HEK293 (cell line): Measurements from ENCODE around the gene MED29.
A peak's percentile ranks its signal among the peaks of the same experiment; 100 is the strongest.

Experiments
- CTCF ChIA-PET: fragments of 350-600 bp; formaldehyde crosslinking; extraction: SDS; loops from one replicate; lab custom pipeline; 2021; ENCODE audit warnings: antibody characterized with exemption; lab: Yijun Ruan, JAX
- POLR2A ChIA-PET: fragments of 300-600 bp; formaldehyde crosslinking; extraction: SDS; loops from one replicate; lab custom pipeline; 2020; ENCODE audit warnings: antibody characterized with exemption, inconsistent platforms; lab: Yijun Ruan, JAX
- H3K27ac ChIP-seq: fragments of 200-500 bp; sonication (Bioruptor generic); 2 replicates; pipeline ENCODE4 v1.5.1; 2014; ENCODE audit warnings: low read depth, low read length, control low read depth, inconsistent platforms; ENCODE audit errors: extremely low read depth
- H3K36me3 ChIP-seq, 2 experiments: fragments of 200-500 bp in 1 of 2; sonication (Bioruptor generic) in 1 of 2; 1 replicate in 1 of 2; 2 replicates in 1 of 2; pipeline ENCODE4 v1.5.1; 2014 to 2017; ENCODE audit warnings: inconsistent platforms in 2 of 2, low read length in 2 of 2; ENCODE audit not compliant: control insufficient read depth in 2 of 2, insufficient read depth in 1 of 2
- H3K4me1 ChIP-seq: fragments of 200-500 bp; sonication (Bioruptor generic); 2 replicates; pipeline ENCODE4 v1.5.1; 2014; ENCODE audit warnings: mild to moderate bottlenecking, low read length, inconsistent platforms; ENCODE audit not compliant: control insufficient read depth, insufficient read depth
- H3K4me3 ChIP-seq: 2 replicates; pipeline ENCODE4 v1.5.1; 2011; ENCODE audit warnings: low read depth, mild to moderate bottlenecking, control low read depth, low read length, moderate library complexity
- H3K9me3 ChIP-seq: fragments of 200-500 bp; sonication (Bioruptor generic); 2 replicates; pipeline ENCODE4 v1.5.1; 2014; ENCODE audit warnings: low read depth, low read length, inconsistent platforms; ENCODE audit not compliant: control insufficient read depth, insufficient read depth
- GLIS1 ChIP-seq: fragments of 450-650 bp; formaldehyde crosslinking; IDR thresholded peaks from 2 replicates; pipeline ENCODE4 v1.5.1; 2016; ENCODE audit warnings: missing biosample characterization, missing genetic modification characterization
- KLF8 ChIP-seq: fragments of 450-650 bp; formaldehyde crosslinking; IDR thresholded peaks from 2 replicates; pipeline ENCODE4 v1.5.1; 2016; ENCODE audit warnings: missing biosample characterization, missing genetic modification characterization
- SALL2 ChIP-seq: fragments of 450-650 bp; formaldehyde crosslinking; IDR thresholded peaks from 2 replicates; pipeline ENCODE4 v1.5.0; 2017; ENCODE audit warnings: missing biosample characterization, mild to moderate bottlenecking, missing genetic modification characterization, borderline replicate concordance
- SCRT1 ChIP-seq: fragments of 450-650 bp; formaldehyde crosslinking; IDR thresholded peaks from 2 replicates; pipeline ENCODE4 v1.5.1; 2016; ENCODE audit warnings: missing biosample characterization, missing genetic modification characterization, borderline replicate concordance
- SP3 ChIP-seq: fragments of 450-650 bp; formaldehyde crosslinking; IDR thresholded peaks from 2 replicates; pipeline ENCODE4 v1.5.1; 2016; ENCODE audit warnings: missing biosample characterization, missing genetic modification characterization
- ZBTB17 ChIP-seq: fragments of 450-650 bp; formaldehyde crosslinking; IDR thresholded peaks from 2 replicates; pipeline ENCODE4 v1.5.1; 2016; ENCODE audit warnings: missing biosample characterization, missing genetic modification characterization
- ZFP41 ChIP-seq: fragments of 450-650 bp; formaldehyde crosslinking; IDR thresholded peaks from 2 replicates; pipeline ENCODE4 v1.5.1; 2016; ENCODE audit warnings: missing biosample characterization, missing genetic modification characterization, borderline replicate concordance
- ZNF146 ChIP-seq: fragments of 450-650 bp; formaldehyde crosslinking; IDR thresholded peaks from 2 replicates; pipeline ENCODE4 v1.5.1; 2016; ENCODE audit warnings: missing biosample characterization, missing genetic modification characterization
- ZNF223 ChIP-seq: fragments of 450-650 bp; formaldehyde crosslinking; IDR thresholded peaks from 2 replicates; pipeline ENCODE4 v1.5.1; 2016; ENCODE audit warnings: missing biosample characterization, missing genetic modification characterization
- ZNF335 ChIP-seq: fragments of 450-650 bp; formaldehyde crosslinking; conservative IDR thresholded peaks from 2 replicates; pipeline ENCODE4 v1.5.1; 2016; ENCODE audit warnings: missing biosample characterization, missing genetic modification characterization
- ZNF366 ChIP-seq: fragments of 450-650 bp; formaldehyde crosslinking; conservative IDR thresholded peaks from 2 replicates; pipeline ENCODE4 v1.5.1; 2016; ENCODE audit warnings: missing biosample characterization, missing genetic modification characterization
- ZNF394 ChIP-seq: fragments of 450-650 bp; formaldehyde crosslinking; IDR thresholded peaks from 2 replicates; pipeline ENCODE4 v1.5.1; 2016; ENCODE audit warnings: missing biosample characterization, missing genetic modification characterization, mild to moderate bottlenecking, moderate library complexity, borderline replicate concordance
- ZNF585B ChIP-seq: fragments of 450-650 bp; formaldehyde crosslinking; IDR thresholded peaks from 2 replicates; pipeline ENCODE4 v1.5.1; 2016; ENCODE audit warnings: missing biosample characterization, missing genetic modification characterization
- TF ChIP-seq, protein P1 (sequence below): fragments of 450-650 bp; formaldehyde crosslinking; conservative IDR thresholded peaks from 2 replicates; pipeline ENCODE4 v1.5.1; 2016; ENCODE audit warnings: low read depth, missing biosample characterization, missing genetic modification characterization
- TF ChIP-seq, protein P2 (sequence below): fragments of 450-650 bp; formaldehyde crosslinking; IDR thresholded peaks from 2 replicates; pipeline ENCODE4 v1.5.1; 2016; ENCODE audit warnings: missing biosample characterization, missing genetic modification characterization
- TF ChIP-seq, protein P3 (sequence below): fragments of 450-650 bp; formaldehyde crosslinking; IDR thresholded peaks from 2 replicates; pipeline ENCODE4 v1.5.1; 2016; ENCODE audit warnings: missing biosample characterization, missing genetic modification characterization, low read depth
- TF ChIP-seq, protein P4 (sequence below): fragments of 450-650 bp; formaldehyde crosslinking; IDR thresholded peaks from 2 replicates; pipeline ENCODE4 v1.5.1; 2016; ENCODE audit warnings: missing biosample characterization, missing genetic modification characterization
- TF ChIP-seq, protein P5 (sequence below): fragments of 450-650 bp; formaldehyde crosslinking; IDR thresholded peaks from 2 replicates; pipeline ENCODE4 v1.5.1; 2016; ENCODE audit warnings: missing biosample characterization, missing genetic modification characterization
- TF ChIP-seq, protein P6 (sequence below): fragments of 450-650 bp; formaldehyde crosslinking; IDR thresholded peaks from 2 replicates; pipeline ENCODE4 v1.5.1; 2016; ENCODE audit warnings: missing biosample characterization, missing genetic modification characterization
- TF ChIP-seq, protein P7 (sequence below): fragments of 450-650 bp; formaldehyde crosslinking; IDR thresholded peaks from 2 replicates; pipeline ENCODE4 v1.5.1; 2017; ENCODE audit warnings: missing biosample characterization, missing genetic modification characterization
- TF ChIP-seq, protein P8 (sequence below): fragments of 450-650 bp; formaldehyde crosslinking; IDR thresholded peaks from 2 replicates; pipeline ENCODE4 v1.5.1; 2017; ENCODE audit warnings: missing biosample characterization, missing genetic modification characterization

Gene MED29

DNA sequence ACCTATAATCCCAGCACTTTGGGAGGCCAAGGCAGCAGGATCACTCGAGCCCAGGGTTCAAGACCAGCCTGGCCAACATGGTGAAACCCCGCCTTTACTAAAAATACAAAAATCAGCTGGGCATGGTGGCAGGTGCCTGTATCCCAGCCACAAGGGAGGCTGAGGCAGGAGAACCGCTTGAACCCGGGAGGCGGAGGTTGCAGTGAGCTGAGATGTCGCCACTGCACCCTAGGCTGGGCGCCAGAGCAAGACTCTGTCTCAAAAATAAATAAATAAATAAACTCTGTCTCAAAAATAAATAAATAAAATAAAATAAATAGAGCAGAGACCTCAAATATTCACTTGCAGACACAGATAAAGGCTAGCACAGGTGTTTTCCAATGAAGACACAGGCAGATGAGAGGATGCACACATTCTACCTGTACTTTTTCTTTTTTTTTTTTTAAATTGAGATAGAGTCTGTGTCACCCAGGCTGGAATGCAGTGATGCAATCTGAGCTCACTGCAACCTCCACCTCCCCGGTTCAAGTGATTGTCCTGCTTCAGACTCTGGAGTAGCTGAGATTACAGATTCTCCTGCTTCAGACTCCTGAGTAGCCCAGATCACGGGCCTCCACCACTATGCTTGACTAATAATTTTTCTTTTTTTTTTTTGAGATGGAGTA, 47.2 kb downstream of the MED29 start (continued):
- TF ChIP-seq, protein P1, sequence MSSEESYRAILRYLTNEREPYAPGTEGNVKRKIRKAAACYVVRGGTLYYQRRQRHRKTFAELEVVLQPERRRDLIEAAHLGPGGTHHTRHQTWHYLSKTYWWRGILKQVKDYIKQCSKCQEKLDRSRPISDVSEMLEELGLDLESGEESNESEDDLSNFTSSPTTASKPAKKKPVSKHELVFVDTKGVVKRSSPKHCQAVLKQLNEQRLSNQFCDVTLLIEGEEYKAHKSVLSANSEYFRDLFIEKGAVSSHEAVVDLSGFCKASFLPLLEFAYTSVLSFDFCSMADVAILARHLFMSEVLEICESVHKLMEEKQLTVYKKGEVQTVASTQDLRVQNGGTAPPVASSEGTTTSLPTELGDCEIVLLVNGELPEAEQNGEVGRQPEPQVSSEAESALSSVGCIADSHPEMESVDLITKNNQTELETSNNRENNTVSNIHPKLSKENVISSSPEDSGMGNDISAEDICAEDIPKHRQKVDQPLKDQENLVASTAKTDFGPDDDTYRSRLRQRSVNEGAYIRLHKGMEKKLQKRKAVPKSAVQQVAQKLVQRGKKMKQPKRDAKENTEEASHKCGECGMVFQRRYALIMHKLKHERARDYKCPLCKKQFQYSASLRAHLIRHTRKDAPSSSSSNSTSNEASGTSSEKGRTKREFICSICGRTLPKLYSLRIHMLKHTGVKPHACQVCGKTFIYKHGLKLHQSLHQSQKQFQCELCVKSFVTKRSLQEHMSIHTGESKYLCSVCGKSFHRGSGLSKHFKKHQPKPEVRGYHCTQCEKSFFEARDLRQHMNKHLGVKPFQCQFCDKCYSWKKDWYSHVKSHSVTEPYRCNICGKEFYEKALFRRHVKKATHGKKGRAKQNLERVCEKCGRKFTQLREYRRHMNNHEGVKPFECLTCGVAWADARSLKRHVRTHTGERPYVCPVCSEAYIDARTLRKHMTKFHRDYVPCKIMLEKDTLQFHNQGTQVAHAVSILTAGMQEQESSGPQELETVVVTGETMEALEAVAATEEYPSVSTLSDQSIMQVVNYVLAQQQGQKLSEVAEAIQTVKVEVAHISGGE (tag by site-specific recombination) = no peak
- peak; percentile 61 for TF ChIP-seq KLF8 (tag by site-specific recombination)
- TF ChIP-seq, protein P2, sequence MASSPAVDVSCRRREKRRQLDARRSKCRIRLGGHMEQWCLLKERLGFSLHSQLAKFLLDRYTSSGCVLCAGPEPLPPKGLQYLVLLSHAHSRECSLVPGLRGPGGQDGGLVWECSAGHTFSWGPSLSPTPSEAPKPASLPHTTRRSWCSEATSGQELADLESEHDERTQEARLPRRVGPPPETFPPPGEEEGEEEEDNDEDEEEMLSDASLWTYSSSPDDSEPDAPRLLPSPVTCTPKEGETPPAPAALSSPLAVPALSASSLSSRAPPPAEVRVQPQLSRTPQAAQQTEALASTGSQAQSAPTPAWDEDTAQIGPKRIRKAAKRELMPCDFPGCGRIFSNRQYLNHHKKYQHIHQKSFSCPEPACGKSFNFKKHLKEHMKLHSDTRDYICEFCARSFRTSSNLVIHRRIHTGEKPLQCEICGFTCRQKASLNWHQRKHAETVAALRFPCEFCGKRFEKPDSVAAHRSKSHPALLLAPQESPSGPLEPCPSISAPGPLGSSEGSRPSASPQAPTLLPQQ (tag by site-specific recombination) = peak; percentile 33; the same call in 1 of the 2 replicates
- TF ChIP-seq, protein P3, sequence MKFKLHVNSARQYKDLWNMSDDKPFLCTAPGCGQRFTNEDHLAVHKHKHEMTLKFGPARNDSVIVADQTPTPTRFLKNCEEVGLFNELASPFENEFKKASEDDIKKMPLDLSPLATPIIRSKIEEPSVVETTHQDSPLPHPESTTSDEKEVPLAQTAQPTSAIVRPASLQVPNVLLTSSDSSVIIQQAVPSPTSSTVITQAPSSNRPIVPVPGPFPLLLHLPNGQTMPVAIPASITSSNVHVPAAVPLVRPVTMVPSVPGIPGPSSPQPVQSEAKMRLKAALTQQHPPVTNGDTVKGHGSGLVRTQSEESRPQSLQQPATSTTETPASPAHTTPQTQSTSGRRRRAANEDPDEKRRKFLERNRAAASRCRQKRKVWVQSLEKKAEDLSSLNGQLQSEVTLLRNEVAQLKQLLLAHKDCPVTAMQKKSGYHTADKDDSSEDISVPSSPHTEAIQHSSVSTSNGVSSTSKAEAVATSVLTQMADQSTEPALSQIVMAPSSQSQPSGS = peak; percentile 35; the same call in 1 of the 2 replicates
- no peak for TF ChIP-seq ZFP41 (tag by site-specific recombination)
- 0 out of 2 replicates have a peak, but pooled peaks have one; percentile 9 for TF ChIP-seq SP3
- TF ChIP-seq GLIS1 = peak; percentile 60; the same call in 1 of the 2 replicates
- TF ChIP-seq ZNF366 (tag by site-specific recombination) = 0 out of 2 replicates have a peak, but pooled peaks have one; percentile 22
- TF ChIP-seq, protein P4, sequence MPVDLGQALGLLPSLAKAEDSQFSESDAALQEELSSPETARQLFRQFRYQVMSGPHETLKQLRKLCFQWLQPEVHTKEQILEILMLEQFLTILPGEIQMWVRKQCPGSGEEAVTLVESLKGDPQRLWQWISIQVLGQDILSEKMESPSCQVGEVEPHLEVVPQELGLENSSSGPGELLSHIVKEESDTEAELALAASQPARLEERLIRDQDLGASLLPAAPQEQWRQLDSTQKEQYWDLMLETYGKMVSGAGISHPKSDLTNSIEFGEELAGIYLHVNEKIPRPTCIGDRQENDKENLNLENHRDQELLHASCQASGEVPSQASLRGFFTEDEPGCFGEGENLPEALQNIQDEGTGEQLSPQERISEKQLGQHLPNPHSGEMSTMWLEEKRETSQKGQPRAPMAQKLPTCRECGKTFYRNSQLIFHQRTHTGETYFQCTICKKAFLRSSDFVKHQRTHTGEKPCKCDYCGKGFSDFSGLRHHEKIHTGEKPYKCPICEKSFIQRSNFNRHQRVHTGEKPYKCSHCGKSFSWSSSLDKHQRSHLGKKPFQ (tag by site-specific recombination) = no peak

DNA sequence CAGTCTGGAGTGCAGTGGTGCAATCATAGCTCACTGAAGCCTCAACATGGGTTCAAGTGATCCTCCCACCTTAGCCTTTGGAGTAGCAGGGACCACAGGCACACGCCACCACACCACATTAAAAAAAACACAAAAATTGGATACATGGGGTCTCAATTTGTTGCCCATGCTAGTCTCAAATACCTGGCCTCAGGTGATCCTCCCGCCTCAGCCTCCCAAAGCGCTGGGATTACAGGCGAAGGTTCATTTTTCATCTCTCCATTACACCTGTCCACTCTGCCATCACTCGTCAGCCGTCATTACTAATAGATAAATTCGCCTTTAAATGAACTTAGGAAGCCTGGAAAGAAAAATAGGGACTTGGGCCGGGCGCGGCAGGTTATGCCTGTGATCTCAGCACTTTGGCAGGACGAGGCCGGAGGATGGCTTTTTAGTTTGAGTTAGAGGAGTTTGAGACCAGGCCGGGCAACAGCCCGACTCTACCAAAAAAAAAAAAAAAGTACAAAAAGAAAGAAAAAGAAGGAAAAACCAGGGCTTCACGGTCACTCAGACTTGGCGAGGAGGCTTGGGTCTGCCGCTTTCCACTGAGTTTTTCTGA, 53.5 kb downstream of the MED29 start:
- CTCF ChIA-PET = interaction anchor here (0.5 to 3.5 kb wide), 10 partner anchors 12 to 1106 kb away, joined by 3 to 9 read pairs (median 3); partner anchors contain the start of genes EID2B and TIMM50
- Histone ChIP-seq H3K9me3 (no peaks in the 10 kb centered on the region; the same call in 1 of the 2 replicates), H3K27ac (peak overlapping the region; percentile 98), H3K4me1 (peaks cover 23% of the 10 kb centered on the region), H3K36me3 (peaks cover 27 to 48% of the 10 kb centered on the region in 2 experiments), H3K4me3 (peak overlapping the region; percentile 57)
- POLR2A ChIA-PET = interaction anchor here (0.6 to 8.1 kb wide), 32 partner anchors 9 to 981 kb away, joined by 3 to 199 read pairs (median 4); partner anchors contain the start of genes EID2B, MED29, PAF1 and RPS16
- TF ChIP-seq, protein P5, sequence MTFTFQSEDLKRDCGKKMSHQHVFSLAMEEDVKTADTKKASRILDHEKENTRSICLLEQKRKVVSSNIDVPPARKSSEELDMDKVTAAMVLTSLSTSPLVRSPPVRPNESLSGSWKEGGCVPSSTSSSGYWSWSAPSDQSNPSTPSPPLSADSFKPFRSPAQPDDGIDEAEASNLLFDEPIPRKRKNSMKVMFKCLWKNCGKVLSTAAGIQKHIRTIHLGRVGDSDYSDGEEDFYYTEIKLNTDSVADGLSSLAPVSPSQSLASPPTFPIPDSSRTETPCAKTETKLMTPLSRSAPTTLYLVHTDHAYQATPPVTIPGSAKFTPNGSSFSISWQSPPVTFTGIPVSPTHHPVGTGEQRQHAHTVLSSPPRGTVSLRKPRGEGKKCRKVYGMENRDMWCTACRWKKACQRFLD (tag by site-specific recombination) = no peak
- no peak for TF ChIP-seq SALL2 (tag by site-specific recombination)
- TF ChIP-seq, protein P6, sequence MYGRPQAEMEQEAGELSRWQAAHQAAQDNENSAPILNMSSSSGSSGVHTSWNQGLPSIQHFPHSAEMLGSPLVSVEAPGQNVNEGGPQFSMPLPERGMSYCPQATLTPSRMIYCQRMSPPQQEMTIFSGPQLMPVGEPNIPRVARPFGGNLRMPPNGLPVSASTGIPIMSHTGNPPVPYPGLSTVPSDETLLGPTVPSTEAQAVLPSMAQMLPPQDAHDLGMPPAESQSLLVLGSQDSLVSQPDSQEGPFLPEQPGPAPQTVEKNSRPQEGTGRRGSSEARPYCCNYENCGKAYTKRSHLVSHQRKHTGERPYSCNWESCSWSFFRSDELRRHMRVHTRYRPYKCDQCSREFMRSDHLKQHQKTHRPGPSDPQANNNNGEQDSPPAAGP (tag by site-specific recombination) = peak; percentile 18; the same call in 1 of the 2 replicates
- TF ChIP-seq ZNF223 (tag by site-specific recombination) = no peak
- TF ChIP-seq ZNF394 (tag by site-specific recombination) = peak; percentile 37; the same call in 1 of the 2 replicates
- TF ChIP-seq, protein P7, sequence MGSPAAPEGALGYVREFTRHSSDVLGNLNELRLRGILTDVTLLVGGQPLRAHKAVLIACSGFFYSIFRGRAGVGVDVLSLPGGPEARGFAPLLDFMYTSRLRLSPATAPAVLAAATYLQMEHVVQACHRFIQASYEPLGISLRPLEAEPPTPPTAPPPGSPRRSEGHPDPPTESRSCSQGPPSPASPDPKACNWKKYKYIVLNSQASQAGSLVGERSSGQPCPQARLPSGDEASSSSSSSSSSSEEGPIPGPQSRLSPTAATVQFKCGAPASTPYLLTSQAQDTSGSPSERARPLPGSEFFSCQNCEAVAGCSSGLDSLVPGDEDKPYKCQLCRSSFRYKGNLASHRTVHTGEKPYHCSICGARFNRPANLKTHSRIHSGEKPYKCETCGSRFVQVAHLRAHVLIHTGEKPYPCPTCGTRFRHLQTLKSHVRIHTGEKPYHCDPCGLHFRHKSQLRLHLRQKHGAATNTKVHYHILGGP (tag by site-specific recombination) = no peak
- TF ChIP-seq ZNF335 (tag by site-specific recombination) = no peak
- TF ChIP-seq ZBTB17 = no peak
- peak; percentile 7; the same call in 1 of the 2 replicates for TF ChIP-seq SCRT1
- TF ChIP-seq, protein P8, sequence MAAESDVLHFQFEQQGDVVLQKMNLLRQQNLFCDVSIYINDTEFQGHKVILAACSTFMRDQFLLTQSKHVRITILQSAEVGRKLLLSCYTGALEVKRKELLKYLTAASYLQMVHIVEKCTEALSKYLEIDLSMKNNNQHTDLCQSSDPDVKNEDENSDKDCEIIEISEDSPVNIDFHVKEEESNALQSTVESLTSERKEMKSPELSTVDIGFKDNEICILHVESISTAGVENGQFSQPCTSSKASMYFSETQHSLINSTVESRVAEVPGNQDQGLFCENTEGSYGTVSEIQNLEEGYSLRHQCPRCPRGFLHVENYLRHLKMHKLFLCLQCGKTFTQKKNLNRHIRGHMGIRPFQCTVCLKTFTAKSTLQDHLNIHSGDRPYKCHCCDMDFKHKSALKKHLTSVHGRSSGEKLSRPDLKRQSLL (tag by site-specific recombination) = peak; percentile 54
- no peak for TF ChIP-seq ZNF585B (tag by site-specific recombination)
- TF ChIP-seq ZNF146 = 0 out of 2 replicates have a peak, but pooled peaks have one; percentile 17
